BJ (cell line): ENCODE measurements around the gene BRD7. TPM values are rescaled to one million over a fixed set of nuclear protein-coding genes. Genes with fewer than 3 reads are reported as not detected.

Source experiments
- CTCF ChIA-PET: fragments of 350-600 bp; formaldehyde crosslinking; extraction: SDS; loops from one replicate; lab custom pipeline; 2021; ENCODE audit warnings: antibody characterized with exemption, inconsistent platforms; lab: Yijun Ruan, JAX
- POLR2A ChIA-PET: fragments of 300-600 bp; sonication (Branson Sonifier 250); formaldehyde crosslinking; extraction: SDS; loops from one replicate; lab custom pipeline; 2021; ENCODE audit warnings: antibody characterized with exemption; lab: Charles Lee
- DNase-seq: peaks from one replicate; pipeline ENCODE4 v3.0.0-alpha.2; 2011; ENCODE audit warnings: low read depth
- H3K27me3 ChIP-seq: 2 replicates; pipeline ENCODE4 v1.6.0; 2011; ENCODE audit warnings: low read length; ENCODE audit not compliant: control insufficient read depth, insufficient read depth
- H3K36me3 ChIP-seq: 2 replicates; pipeline ENCODE4 v1.5.1; 2011; ENCODE audit warnings: low read length; ENCODE audit not compliant: control insufficient read depth, insufficient read depth
- H3K4me3 ChIP-seq: 2 replicates; pipeline ENCODE4 v1.5.1; 2011; ENCODE audit warnings: low read depth, mild to moderate bottlenecking, control low read depth, low read length
- CTCF ChIP-seq: IDR thresholded peaks from 2 replicates; pipeline ENCODE4 v1.5.1; 2011; ENCODE audit warnings: low read depth, mild to moderate bottlenecking, control low read depth, inconsistent platforms, low read length, moderate library complexity; ENCODE audit not compliant: insufficient read depth
- polyA plus RNA-seq: library from polyadenylated mRNA; depleted of rRNA; stranded (reverse); fragments of >200 nt; gene quantifications from 2 replicates; pipeline ENCODE4 v1.2.3, GENCODE V29; 2011

BRD7 gene
- polyA plus RNA-seq, 1 experiment: 30.3 TPM

GRCh38 chr16:50290856-50291255 lies 77.9 kb downstream of the BRD7 start:
- peaks cover 6% of the 10 kb centered on the region for H3K36me3 ChIP-seq
- no peak for TF ChIP-seq CTCF
- POLR2A ChIA-PET: no interaction called here
- no peak overlapping the region for H3K4me3 ChIP-seq
- CTCF ChIA-PET: no interaction called here
- H3K27me3 ChIP-seq: no peaks in the 10 kb centered on the region
- no peak for DNase-seq

- no peak for DNase-seq
- CTCF ChIA-PET: interaction anchor here (0.6 kb wide), 1 partner anchor 10 kb away, joined by 3 read pairs; no protein-coding TSS in a partner anchor
- no peaks in the 10 kb centered on the region for H3K27me3 ChIP-seq
- H3K36me3 ChIP-seq: peaks cover 4% of the 10 kb centered on the region
- no peak overlapping the region for H3K4me3 ChIP-seq
- no peak for TF ChIP-seq CTCF
- POLR2A ChIA-PET: no interaction called here
Measured at GRCh38 chr16:50289950-50290764, 78.6 kb downstream of the BRD7 start.

- CTCF ChIA-PET: interaction anchor here (0.6 kb wide), 1 partner anchor 396 kb away, joined by 3 read pairs; no protein-coding TSS in a partner anchor
- DNase-seq: no peak
- TF ChIP-seq CTCF: no peak
- POLR2A ChIA-PET: no interaction called here
- no peaks in the 10 kb centered on the region for H3K27me3 ChIP-seq
- no peak overlapping the region for H3K4me3 ChIP-seq
- H3K36me3 ChIP-seq: peaks cover 3% of the 10 kb centered on the region
Measured at GRCh38 chr16:50288920-50289319, 79.9 kb downstream of the BRD7 start.

- POLR2A ChIA-PET: no interaction called here
- no peaks in the 10 kb centered on the region for H3K27me3 ChIP-seq
- DNase-seq: no peak
- TF ChIP-seq CTCF: no peak
- CTCF ChIA-PET: no interaction called here
- no peak overlapping the region for H3K4me3 ChIP-seq
- H3K36me3 ChIP-seq: peaks cover 2% of the 10 kb centered on the region
Measured at GRCh38 chr16:50288026-50288425, 80.8 kb downstream of the BRD7 start.

GRCh38 chr16:50286681-50287080 lies 82.1 kb downstream of the BRD7 start:
- ChIA-PET CTCF (no interaction called here), POLR2A (no interaction called here)
- DNase-seq: no peak
- Histone ChIP-seq H3K36me3 (no peaks in the 10 kb centered on the region; the same call in none of the 2 replicates), H3K4me3 (no peak overlapping the region), H3K27me3 (no peaks in the 10 kb centered on the region)
- TF ChIP-seq CTCF: no peak
